NB4 (cell line): ENCODE data around the gene HDAC9.

Source experiments
- DNase-seq: peaks from one replicate; pipeline ENCODE4 v3.0.0; 2010; ENCODE audit warnings: low read depth
- H3K4me3 ChIP-seq: one replicate; pipeline ENCODE4 v1.5.1; 2011; ENCODE audit warnings: mild to moderate bottlenecking, low read depth, low read length, moderate library complexity
- CTCF ChIP-seq: IDR thresholded peaks from one replicate; pipeline ENCODE4 v1.5.1; 2012; ENCODE audit warnings: low read depth, low read length
- MAX ChIP-seq: IDR thresholded peaks from 2 replicates; pipeline ENCODE4 v1.6.1; 2011; ENCODE audit warnings: low read depth, low read length
- MYC ChIP-seq: IDR thresholded peaks from 2 replicates; pipeline ENCODE4 v1.6.1; 2011; ENCODE audit warnings: low read depth, low read length
- POLR2A ChIP-seq: IDR thresholded peaks from 2 replicates; pipeline ENCODE4 v1.6.1; 2011; ENCODE audit warnings: mild to moderate bottlenecking; ENCODE audit not compliant: insufficient read length; ENCODE audit errors: extremely low read depth

HDAC9 gene

GRCh38 chr7:18552316-18552916 is 56.9 kb downstream of the HDAC9 start:
- no peak overlapping the region for H3K4me3 ChIP-seq
- DNase-seq = peak; percentile 50
- TF ChIP-seq CTCF = no peak
- TF ChIP-seq MAX = no peak
- TF ChIP-seq POLR2A = no peak
- TF ChIP-seq MYC = no peak

GRCh38 chr7:18552943-18553604 is 57.5 kb downstream of the HDAC9 start:
- no peak for DNase-seq
- no peak overlapping the region for H3K4me3 ChIP-seq
- TF ChIP-seq CTCF = no peak
- no peak for TF ChIP-seq POLR2A
- no peak for TF ChIP-seq MAX
- no peak for TF ChIP-seq MYC

- no peak for DNase-seq
- TF ChIP-seq MAX = no peak
- H3K4me3 ChIP-seq = no peak overlapping the region
Observed at GRCh38 chr7:18553605-18554003, 58.1 kb downstream of the HDAC9 start.

GRCh38 chr7:18555120-18555519 is 59.6 kb downstream of the HDAC9 start:
- TF ChIP-seq CTCF = no peak
- TF ChIP-seq POLR2A = no peak
- no peak for TF ChIP-seq MYC
- no peak for TF ChIP-seq MAX
- no peak overlapping the region for H3K4me3 ChIP-seq
- no peak for DNase-seq

- no peak for DNase-seq
- TF ChIP-seq CTCF (no peak), MAX (no peak), POLR2A (no peak), MYC (no peak)
- no peak overlapping the region for H3K4me3 ChIP-seq
Observed at GRCh38 chr7:18555968-18556367, 60.4 kb downstream of the HDAC9 start.

GRCh38 chr7:18558503-18558902 is 63.0 kb downstream of the HDAC9 start:
- H3K4me3 ChIP-seq = no peak overlapping the region
- TF ChIP-seq CTCF (no peak), POLR2A (no peak), MYC (no peak), MAX (no peak)
- DNase-seq = no peak
